Psoas muscle (tissue), 8 donors: Measurements from ENCODE around the gene IFT88. TPM values are rescaled to one million over a fixed set of nuclear protein-coding genes. Genes with fewer than 3 reads are reported as not detected.
A peak's percentile ranks its signal among the peaks of the same experiment; 100 is the strongest.

Source experiments
- ATAC-seq, 4 donors: fragments of 200-7000 bp; cut with Tn5 transposase; one replicate each; pipeline ENCODE4 v1.9.1; 2020; ENCODE audit warnings: moderate library complexity in 3 of 4, mild to moderate bottlenecking in 2 of 4
- DNase-seq, 2 donors: peaks; one replicate each; pipeline ENCODE4 v3.0.0-alpha.2; 2020
- H3K27ac ChIP-seq: fragments of 200-600 bp; one replicate; pipeline ENCODE4 v1.8.0; 2022
- H3K27me3 ChIP-seq, 3 donors: fragments of 200-600 bp in 1 of 3; one replicate each; pipeline versions ENCODE4 v1.6.1 to v1.8.0; 2013 to 2022; ENCODE audit warnings: low read length in 2 of 3, mild to moderate bottlenecking in 2 of 3, moderate library complexity in 1 of 3; ENCODE audit not compliant: insufficient read depth in 3 of 3
- H3K36me3 ChIP-seq, 2 donors: fragments of 200-600 bp in 1 of 2; one replicate each; pipeline versions ENCODE4 v1.6.1 to v1.8.0; 2013 to 2022; ENCODE audit warnings: low read depth in 1 of 2, mild to moderate bottlenecking in 1 of 2, moderate library complexity in 1 of 2; ENCODE audit not compliant: insufficient read depth in 1 of 2
- H3K4me1 ChIP-seq: fragments of 200-600 bp; one replicate; pipeline ENCODE4 v1.8.0; 2022
- H3K4me3 ChIP-seq: fragments of 200-600 bp; one replicate; pipeline ENCODE4 v1.8.0; 2022; ENCODE audit warnings: mild to moderate bottlenecking
- H3K9me3 ChIP-seq: fragments of 200-600 bp; one replicate; pipeline ENCODE4 v1.8.0; 2022
- CTCF ChIP-seq: fragments of 200-600 bp; IDR thresholded peaks from one replicate; pipeline ENCODE4 v1.8.0; 2022; ENCODE audit warnings: antibody characterized with exemption
- WGBS, 3 donors: extraction: QIAGEN DNeasy Blood & Tissue Kit; methylation state at CpG; one replicate each; pipeline versions ENCODE4 v1.1.6 to v1.1.7; 2013; 5-methylcytosine and 5-hydroxymethylcytosine counted together
- intact Hi-C, 2 donors: fragments of 100-400 bp; cut with DNase I; formaldehyde crosslinking; loops; one replicate each; pipeline versions ENCODE4 v1.11.0 to v1.14.2; 2022
- polyA plus RNA-seq, 3 donors: library from polyadenylated mRNA; stranded (reverse); fragments of 200-250 nt; gene quantifications; one replicate each; pipeline ENCODE4 v1.2.3, GENCODE V29; 2013
- total RNA-seq, 4 donors: library from RNA; stranded (reverse); fragmentation: NEBNext Ultra II Directional in 2 of 4; extraction: Animal tissue kit (Norgen Biotek cat#: 25700) in 2 of 4; gene quantifications; one replicate each; pipeline versions ENCODE4 v1.2.1 to v1.2.4, GENCODE V29; 2021 to 2023
- donor health status: healthy with polysubstance abuse.
- donor health status: DM: no; HTN: no; CAD: no; lungs with moderate emphysema.
- donor health status: Bipolar disorder and iron deficiency.
- donor health status: healthy.
- donor health status: DM: yes; HTN: yes; CAD: no.
- donor health status: DM: no; HTN: no; CAD: no.
- donor health status: DM: no; HTN: no; CAD: no.
- donor health status: DM: yes; HTN: yes; CAD: no.

The IFT88 gene
- total and polyA plus RNA-seq, 7 donors: 3.9 to 9.8 (median 4.6) TPM

- no peak for DNase-seq
- no peak for TF ChIP-seq CTCF
- Histone ChIP-seq H3K9me3 (no peaks in the 10 kb centered on the region), H3K36me3 (no peaks in the 10 kb centered on the region), H3K27ac (peak overlapping the region; percentile 91), H3K4me1 (peaks cover 3% of the 10 kb centered on the region), H3K27me3 (no peaks in the 10 kb centered on the region), H3K4me3 (peak overlapping the region; percentile 65)
- ATAC-seq: no peak
- intact Hi-C loops: no loop called here
- 41 to 51% (median 41%) methylated on average over 6 of the region's 6 CpGs for WGBS, 3 donors
Observed at GRCh38 chr13:20715330-20715712, 148.4 kb downstream of the IFT88 start.

- DNase-seq: peak; percentile 53 to 79
- Histone ChIP-seq H3K36me3 (no peaks in the 10 kb centered on the region), H3K4me3 (peak overlapping the region; percentile 65), H3K27ac (peak overlapping the region; percentile 91), H3K4me1 (peaks cover 3% of the 10 kb centered on the region), H3K9me3 (no peaks in the 10 kb centered on the region), H3K27me3 (peaks cover 0 to 6% (median 0%) of the 10 kb centered on the region in 3 donors)
- intact Hi-C loops: no loop called here
- TF ChIP-seq CTCF: no peak
- 21 to 28% (median 27%) methylated on average over 15 of the region's 15 CpGs for WGBS, 3 donors
- ATAC-seq: peak; percentile 46 to 64 (median 52)
Observed at GRCh38 chr13:20716951-20717350, 150.0 kb downstream of the IFT88 start.

GRCh38 chr13:20717581-20718542 lies 150.9 kb downstream of the IFT88 start:
- H3K27me3 ChIP-seq: peaks cover 0 to 8% (median 0%) of the 10 kb centered on the region in 3 donors
- peak; percentile 41 to 60 (median 48) for ATAC-seq
- H3K27ac ChIP-seq: peak overlapping the region; percentile 91
- no peaks in the 10 kb centered on the region for H3K36me3 ChIP-seq
- intact Hi-C loops: no loop called here
- H3K4me1 ChIP-seq: peaks cover 8% of the 10 kb centered on the region
- no peaks in the 10 kb centered on the region for H3K9me3 ChIP-seq
- 57 to 61% (median 61%) methylated on average over 44 of the region's 44 CpGs for WGBS, 3 donors
- H3K4me3 ChIP-seq: peak overlapping the region; percentile 65
- TF ChIP-seq CTCF: no peak
- peak in 1 of 2 donors; percentile 60 for DNase-seq

- TF ChIP-seq CTCF: no peak
- H3K36me3 ChIP-seq: no peaks in the 10 kb centered on the region
- ATAC-seq (no peak), DNase-seq (no peak)
- H3K9me3 ChIP-seq: no peaks in the 10 kb centered on the region
- 81 to 93% (median 84%) methylated on average over 12 of the region's 12 CpGs for WGBS, 3 donors
- H3K4me3 ChIP-seq: no peak overlapping the region
- peak overlapping the region; percentile 79 for H3K27ac ChIP-seq
- intact Hi-C loops: no loop called here
- H3K27me3 ChIP-seq: peaks cover 0 to 8% (median 0%) of the 10 kb centered on the region in 3 donors
- peaks cover 8% of the 10 kb centered on the region for H3K4me1 ChIP-seq
Observed at GRCh38 chr13:20718958-20719566, 152.1 kb downstream of the IFT88 start.
